ENCODE results near the gene UCMA. TPM values are rescaled to one million over a fixed set of nuclear protein-coding genes. Genes with fewer than 3 reads are reported as not detected.

The UCMA gene
- total and polyA plus RNA-seq, 2 donors from 2014 or later = not detected

GRCh38 chr10:13224210-13224995 is 9.8 kb downstream of the UCMA start:
- Histone ChIP-seq H3K4me1 (ENCODE audit: control insufficient read depth in 2 of 3, insufficient read depth in 2 of 3, low read depth in 1 of 3, low read length in 3 of 3) (no peaks in the 10 kb centered on the region), H3K27ac (ENCODE audit: low read depth in 2 of 2, low read length in 2 of 2) (no peak overlapping the region), H3K27me3 (ENCODE audit: control insufficient read depth, insufficient read depth, low read length) (no peaks in the 10 kb centered on the region), H3K4me3 (ENCODE audit: low read length in 3 of 3) (no peak overlapping the region), H3K9ac (ENCODE audit: low read length in 3 of 3) (no peak overlapping the region), H3K9me3 (ENCODE audit: control insufficient read depth in 2 of 3, insufficient read depth in 1 of 3, low read length in 3 of 3) (no peaks in the 10 kb centered on the region), H3K36me3 (ENCODE audit: control insufficient read depth in 2 of 3, insufficient read depth in 3 of 3, low read length in 3 of 3) (no peaks in the 10 kb centered on the region)
- no peak for DNase-seq
- FAIRE-seq = no peak
- intact Hi-C loops (cut with DNase I) = no loop called here
- TF ChIP-seq, protein P1, sequence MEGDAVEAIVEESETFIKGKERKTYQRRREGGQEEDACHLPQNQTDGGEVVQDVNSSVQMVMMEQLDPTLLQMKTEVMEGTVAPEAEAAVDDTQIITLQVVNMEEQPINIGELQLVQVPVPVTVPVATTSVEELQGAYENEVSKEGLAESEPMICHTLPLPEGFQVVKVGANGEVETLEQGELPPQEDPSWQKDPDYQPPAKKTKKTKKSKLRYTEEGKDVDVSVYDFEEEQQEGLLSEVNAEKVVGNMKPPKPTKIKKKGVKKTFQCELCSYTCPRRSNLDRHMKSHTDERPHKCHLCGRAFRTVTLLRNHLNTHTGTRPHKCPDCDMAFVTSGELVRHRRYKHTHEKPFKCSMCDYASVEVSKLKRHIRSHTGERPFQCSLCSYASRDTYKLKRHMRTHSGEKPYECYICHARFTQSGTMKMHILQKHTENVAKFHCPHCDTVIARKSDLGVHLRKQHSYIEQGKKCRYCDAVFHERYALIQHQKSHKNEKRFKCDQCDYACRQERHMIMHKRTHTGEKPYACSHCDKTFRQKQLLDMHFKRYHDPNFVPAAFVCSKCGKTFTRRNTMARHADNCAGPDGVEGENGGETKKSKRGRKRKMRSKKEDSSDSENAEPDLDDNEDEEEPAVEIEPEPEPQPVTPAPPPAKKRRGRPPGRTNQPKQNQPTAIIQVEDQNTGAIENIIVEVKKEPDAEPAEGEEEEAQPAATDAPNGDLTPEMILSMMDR (IDR thresholded peaks at IDR 0.05; ENCODE audit: borderline replicate concordance, extremely low read depth, insufficient read depth) = no peak

DNA sequence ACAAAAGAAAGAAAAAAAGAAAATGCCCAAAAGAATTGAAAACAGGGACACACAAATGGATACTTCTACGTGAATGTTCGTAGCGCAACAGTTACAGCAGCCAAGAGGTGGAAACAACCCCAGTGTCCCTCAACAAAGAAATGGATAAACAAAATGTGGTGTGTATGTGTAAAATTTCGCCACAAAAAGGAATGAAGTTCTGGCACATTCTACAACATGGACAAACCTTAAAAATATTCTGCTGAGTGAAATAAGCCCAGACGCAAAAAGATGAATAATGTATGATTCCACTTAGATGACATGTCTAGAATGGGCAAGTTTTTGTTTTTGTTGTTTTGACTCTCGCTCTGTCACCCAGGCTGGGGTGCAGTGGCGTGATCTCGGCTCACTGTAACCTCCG is 10.9 kb downstream of the UCMA start:
- TF ChIP-seq, protein P1 (IDR thresholded peaks at IDR 0.05; ENCODE audit: borderline replicate concordance, extremely low read depth, insufficient read depth) = no peak
- DNase-seq (no peak), FAIRE-seq (no peak)
- no peaks in the 10 kb centered on the region for H3K9me3 ChIP-seq (ENCODE audit: control insufficient read depth in 2 of 3, insufficient read depth in 1 of 3, low read length in 3 of 3)
- intact Hi-C loops (cut with DNase I) = no loop called here
- no peaks in the 10 kb centered on the region for H3K36me3 ChIP-seq (ENCODE audit: control insufficient read depth in 2 of 3, insufficient read depth in 3 of 3, low read length in 3 of 3)
- no peaks in the 10 kb centered on the region for H3K4me1 ChIP-seq (ENCODE audit: control insufficient read depth in 2 of 3, insufficient read depth in 2 of 3, low read depth in 1 of 3, low read length in 3 of 3)
- H3K9ac ChIP-seq (ENCODE audit: low read length in 3 of 3) = no peak overlapping the region
- H3K4me3 ChIP-seq (ENCODE audit: low read length in 3 of 3) = no peak overlapping the region
- no peaks in the 10 kb centered on the region for H3K27me3 ChIP-seq (ENCODE audit: control insufficient read depth, insufficient read depth, low read length)
- no peak overlapping the region for H3K27ac ChIP-seq (ENCODE audit: low read depth in 2 of 2, low read length in 2 of 2)

- no peaks in the 10 kb centered on the region for H3K36me3 ChIP-seq (ENCODE audit: control insufficient read depth in 2 of 3, insufficient read depth in 3 of 3, low read length in 3 of 3)
- no peak for FAIRE-seq
- no peak overlapping the region for H3K27ac ChIP-seq (ENCODE audit: low read depth in 2 of 2, low read length in 2 of 2)
- no peak overlapping the region for H3K9ac ChIP-seq (ENCODE audit: low read length in 3 of 3)
- no peaks in the 10 kb centered on the region for H3K27me3 ChIP-seq (ENCODE audit: control insufficient read depth, insufficient read depth, low read length)
- peak in 1 of 5 donors; percentile 5 for DNase-seq
- intact Hi-C loops (cut with DNase I) = no loop called here
- H3K4me1 ChIP-seq (ENCODE audit: control insufficient read depth in 2 of 3, insufficient read depth in 2 of 3, low read depth in 1 of 3, low read length in 3 of 3) = no peaks in the 10 kb centered on the region
- H3K9me3 ChIP-seq (ENCODE audit: control insufficient read depth in 2 of 3, insufficient read depth in 1 of 3, low read length in 3 of 3) = no peaks in the 10 kb centered on the region
- TF ChIP-seq, protein P1 (IDR thresholded peaks at IDR 0.05; ENCODE audit: borderline replicate concordance, extremely low read depth, insufficient read depth) = no peak
- no peak overlapping the region for H3K4me3 ChIP-seq (ENCODE audit: low read length in 3 of 3)
Measured at GRCh38 chr10:13222566-13222965, 11.6 kb downstream of the UCMA start.

Measured in kidney (tissue), 14 donors.